Smooth muscle cell (in vitro differentiated cells): Measurements from ENCODE around the gene NRARP. TPM values are rescaled to one million over a fixed set of nuclear protein-coding genes. Genes with fewer than 3 reads are reported as not detected.

Source experiments
- DNase-seq: peaks from one replicate; lab custom pipeline; 2025; ENCODE audit not compliant: unreplicated experiment; lab: John Stamatoyannopoulos, UW
- H2AFZ ChIP-seq: fragments of 200-600 bp; sonication (generic); 2 replicates; pipeline ENCODE4 v1.6.0; 2016; ENCODE audit warnings: antibody characterized with exemption, low read depth, mild to moderate bottlenecking
- H3F3A ChIP-seq: fragments of 200-600 bp; sonication (generic); 2 replicates; pipeline ENCODE4 v1.6.0; 2017; ENCODE audit warnings: antibody characterized with exemption, low read depth
- H3K27ac ChIP-seq: fragments of 200-600 bp; sonication (generic); 2 replicates; pipeline ENCODE4 v1.5.1; 2016; ENCODE audit warnings: low read depth, mild to moderate bottlenecking
- H3K27me3 ChIP-seq: fragments of 200-600 bp; sonication (generic); 2 replicates; pipeline ENCODE4 v1.6.1; 2016; ENCODE audit warnings: low read depth, mild to moderate bottlenecking
- H3K36me3 ChIP-seq: fragments of 200-600 bp; sonication (generic); 2 replicates; pipeline ENCODE4 v1.5.1; 2016; ENCODE audit warnings: low read depth
- H3K4me1 ChIP-seq: fragments of 200-600 bp; sonication (generic); 2 replicates; pipeline ENCODE4 v1.5.1; 2016; ENCODE audit warnings: low read depth
- H3K4me2 ChIP-seq: fragments of 200-600 bp; sonication (generic); 2 replicates; pipeline ENCODE4 v1.6.0; 2016; ENCODE audit warnings: mild to moderate bottlenecking
- H3K4me3 ChIP-seq: fragments of 200-600 bp; sonication (generic); 2 replicates; pipeline ENCODE4 v1.5.1; 2016; ENCODE audit warnings: mild to moderate bottlenecking
- H3K79me2 ChIP-seq: fragments of 200-600 bp; sonication (generic); 2 replicates; pipeline ENCODE4 v1.6.0; 2016; ENCODE audit warnings: low read depth, mild to moderate bottlenecking
- H3K9ac ChIP-seq: fragments of 200-600 bp; sonication (generic); 2 replicates; pipeline ENCODE4 v1.6.0; 2016; ENCODE audit warnings: low read depth
- H3K9me3 ChIP-seq: fragments of 200-600 bp; sonication (generic); replicated peaks from 2 replicates; pipeline ENCODE4 v1.5.1; 2016; ENCODE audit warnings: low read depth
- H4K20me1 ChIP-seq: fragments of 200-600 bp; sonication (generic); 2 replicates; pipeline ENCODE4 v1.6.0; 2016; ENCODE audit warnings: low read depth
- CTCF ChIP-seq: fragments of 200-600 bp; sonication (generic); IDR thresholded peaks from 2 replicates; pipeline ENCODE4 v1.5.1; 2017; ENCODE audit warnings: borderline replicate concordance, mild to moderate bottlenecking, antibody characterized with exemption; ENCODE audit not compliant: insufficient read depth, poor library complexity, severe bottlenecking
- WGBS: methylation state at CpG from one replicate; pipeline ENCODE4 v1.1.7; 2016; ENCODE audit warnings: low lambda C conversion rate; 5-methylcytosine and 5-hydroxymethylcytosine counted together
- polyA plus RNA-seq: library from polyadenylated mRNA; unstranded; fragments of >200 nt; fragmentation: Nextera tagmentation; extraction: Ambion mirVana; gene quantifications from 2 replicates; pipeline ENCODE4 v1.2.1, GENCODE V29; 2016
- total RNA-seq: library from RNA; depleted of rRNA; stranded (reverse); fragments of >200 nt; gene quantifications from 2 replicates; pipeline ENCODE4 v1.2.3, GENCODE V29; 2014

The NRARP gene
- total and polyA plus RNA-seq, 2 experiments from 2014 or later, result 3.0 to 3.7 TPM

GRCh38 chr9:137278061-137278701 is 23.9 kb downstream of the NRARP start:
- WGBS, result 57% methylated on average over 34 of the region's 54 CpGs
- Histone ChIP-seq H3K27ac (no peak overlapping the region), H3K36me3 (no peaks in the 10 kb centered on the region), H3K27me3 (peaks cover 12% of the 10 kb centered on the region), H3K4me3 (peak overlapping the region; percentile 50), H3K79me2 (no peaks in the 10 kb centered on the region), H2AFZ (no peak overlapping the region), H3K9ac (no peak overlapping the region), H3K9me3 (no peaks in the 10 kb centered on the region), H3K4me2 (peak overlapping the region; percentile 88), H3K4me1 (peaks cover 15% of the 10 kb centered on the region), H3F3A (no peaks in the 10 kb centered on the region), H4K20me1 (peaks cover 34% of the 10 kb centered on the region)
- TF ChIP-seq CTCF, result no peak
- DNase-seq, result no peak

GRCh38 chr9:137277329-137278041 is 24.6 kb downstream of the NRARP start, which contains the start of gene TOR4A:
TSS of gene TOR4A (plus strand) at chr9:137277726. CDS start at chr9:137278690, 964 bp downstream.
- Histone ChIP-seq H3K36me3 (no peaks in the 10 kb centered on the region), H3F3A (no peaks in the 10 kb centered on the region), H4K20me1 (peaks cover 39% of the 10 kb centered on the region), H3K9me3 (no peaks in the 10 kb centered on the region), H3K4me2 (peak within 1 kb of the TSS; percentile 88), H3K27ac (no peak within 1 kb of the TSS), H3K4me3 (peak within 1 kb of the TSS; percentile 50), H3K79me2 (no peaks in the 10 kb centered on the region), H2AFZ (no peak within 1 kb of the TSS), H3K4me1 (peaks cover 15% of the 10 kb centered on the region), H3K27me3 (peaks cover 12% of the 10 kb centered on the region), H3K9ac (no peak within 1 kb of the TSS)
- no peak for DNase-seq
- TF ChIP-seq CTCF, result no peak
- 38% methylated on average over 23 of the region's 25 CpGs for WGBS

- H3K4me1 ChIP-seq, result peaks cover 15% of the 10 kb centered on the region
- TF ChIP-seq CTCF, result no peak
- no peaks in the 10 kb centered on the region for H3K79me2 ChIP-seq
- DNase-seq, result no peak
- no peaks in the 10 kb centered on the region for H3K36me3 ChIP-seq
- peaks cover 12% of the 10 kb centered on the region for H3K27me3 ChIP-seq
- no peak overlapping the region for H3K9ac ChIP-seq
- no peak overlapping the region for H2AFZ ChIP-seq
- no peaks in the 10 kb centered on the region for H3F3A ChIP-seq
- no peak overlapping the region for H3K27ac ChIP-seq
- H4K20me1 ChIP-seq, result peaks cover 40% of the 10 kb centered on the region
- 66% methylated on average over 30 of the region's 30 CpGs for WGBS
- no peaks in the 10 kb centered on the region for H3K9me3 ChIP-seq
- H3K4me2 ChIP-seq, result peak overlapping the region; percentile 88
- H3K4me3 ChIP-seq, result peak overlapping the region; percentile 50
Measured at GRCh38 chr9:137276473-137277328, 25.4 kb downstream of the NRARP start.
